H1 (cell line): Measurements from ENCODE around the gene DGKI.

Experiments
- CTCF ChIP-seq, 3 experiments: IDR thresholded peaks; 1 replicate in 2 of 3; 2 replicates in 1 of 3; pipeline versions ENCODE4 v1.5.1 to v1.6.1; 2011; ENCODE audit warnings: low read length in 3 of 3, mild to moderate bottlenecking in 3 of 3, inconsistent platforms in 2 of 3, low read depth in 1 of 3, moderate library complexity in 1 of 3; ENCODE audit not compliant: insufficient read depth in 1 of 3; ENCODE audit errors: control extremely low read depth in 1 of 3
- EP300 ChIP-seq, 2 experiments: IDR thresholded peaks; 1 replicate in 1 of 2; 2 replicates in 1 of 2; pipeline ENCODE4 v1.6.1; 2011 to 2012; ENCODE audit warnings: low read depth in 2 of 2, low read length in 2 of 2, mild to moderate bottlenecking in 2 of 2, borderline replicate concordance in 1 of 2, inconsistent platforms in 1 of 2, moderate library complexity in 1 of 2
- EZH2 ChIP-seq: fragments of 200-600 bp; sonication (generic); IDR thresholded peaks from 2 replicates; pipeline ENCODE4 v1.7.1; 2012; ENCODE audit warnings: low read depth, mild to moderate bottlenecking, moderate library complexity, low read length, inconsistent platforms; ENCODE audit not compliant: severe bottlenecking
- GABPA ChIP-seq: IDR thresholded peaks from 2 replicates; pipeline ENCODE4 v1.6.1; 2011; ENCODE audit warnings: mild to moderate bottlenecking, low read length, moderate library complexity, borderline replicate concordance; ENCODE audit not compliant: insufficient read depth
- POLR2A ChIP-seq, 2 experiments: IDR thresholded peaks; 1 replicate in 1 of 2; 2 replicates in 1 of 2; pipeline ENCODE4 v1.6.1; 2011; ENCODE audit warnings: low read depth in 2 of 2, low read length in 2 of 2, mild to moderate bottlenecking in 2 of 2; ENCODE audit errors: control extremely low read depth in 1 of 2
- RFX5 ChIP-seq: IDR thresholded peaks from 2 replicates; pipeline ENCODE4 v1.6.1; 2011; ENCODE audit warnings: low read depth, low read length, improper control_type of control experiment, borderline replicate concordance
- RNF2 ChIP-seq: fragments of 200-900, 300-1000 bp; sonication (generic); IDR thresholded peaks from 2 replicates; pipeline ENCODE4 v1.7.1; 2016; ENCODE audit warnings: borderline replicate concordance, low read depth, mild to moderate bottlenecking, antibody characterized with exemption, low read length; ENCODE audit not compliant: poor library complexity, severe bottlenecking; ENCODE audit errors: missing control alignments
- SIN3A ChIP-seq, 2 experiments: IDR thresholded peaks in 1 of 2; conservative IDR thresholded peaks in 1 of 2; 2 replicates each; pipeline ENCODE4 v1.6.1; 2011 to 2012; ENCODE audit warnings: low read length in 2 of 2, improper control_type of control experiment in 1 of 2, low read depth in 1 of 2, mild to moderate bottlenecking in 1 of 2
- SP1 ChIP-seq: IDR thresholded peaks from 2 replicates; pipeline ENCODE4 v1.6.1; 2011; ENCODE audit warnings: low read depth, low read length
- TAF1 ChIP-seq: IDR thresholded peaks from 2 replicates; pipeline ENCODE4 v1.6.1; 2011; ENCODE audit warnings: mild to moderate bottlenecking, low read depth, low read length
- USF2 ChIP-seq: IDR thresholded peaks from 2 replicates; pipeline ENCODE4 v1.6.1; 2011; ENCODE audit warnings: low read length, improper control_type of control experiment

GRCh38 chr7:137501562-137501961 lies 345.2 kb downstream of the DGKI start:
- TF ChIP-seq USF2 (no peak), EP300 (IDR thresholded peaks at IDR 0.05; ENCODE audit: borderline replicate concordance in 1 of 2, low read depth in 2 of 2, low read length in 2 of 2) (no peak), RFX5 (no peak), CTCF (IDR thresholded peaks at IDR 0.05; ENCODE audit: control extremely low read depth in 1 of 3, insufficient read depth in 1 of 3, low read depth in 1 of 3, low read length in 3 of 3) (no peak), EZH2 (no peak), TAF1 (no peak), SIN3A (conservative IDR thresholded peaks at IDR 0.05 in 1 of 2, IDR thresholded peaks at IDR 0.05 in 1 of 2; ENCODE audit: low read depth in 1 of 2, low read length in 2 of 2) (no peak), POLR2A (IDR thresholded peaks at IDR 0.05; ENCODE audit: control extremely low read depth in 1 of 2, low read depth in 2 of 2, low read length in 2 of 2) (no peak), RNF2 (no peak), GABPA (no peak), SP1 (no peak)
